ENCODE data around the gene TBC1D2. TPM values are rescaled to one million over a fixed set of nuclear protein-coding genes. Genes with fewer than 3 reads are reported as not detected.

Gene TBC1D2
- total and polyA plus RNA-seq, 2 donors (not counting 3 experiments of a cell fraction or from before 2014, with no cell fraction given) = 3.4 to 4.5 TPM

GRCh38 chr9:98164912-98165311, 90.5 kb downstream of the TBC1D2 start:
- POLR2A ChIA-PET = no interaction called here
- intact Hi-C loops (cut with micrococcal nuclease) = no loop called here
- Histone ChIP-seq H3K4me1 (ENCODE audit: control insufficient read depth, extremely low read depth, insufficient read depth, low read length) (no peaks in the 10 kb centered on the region), H3K9me1 (replicated peaks; ENCODE audit: control insufficient read depth, extremely low read depth, insufficient read depth, low read length) (no peaks in the 10 kb centered on the region), H3K9ac (replicated peaks; ENCODE audit: extremely low read depth, insufficient read depth, low read length) (no peak overlapping the region), H3K79me2 (ENCODE audit: control insufficient read depth, insufficient read depth, low read length) (no peaks in the 10 kb centered on the region), H3K4me3 (replicated peaks in 1 of 3; ENCODE audit: insufficient read depth in 1 of 3, low read depth in 1 of 3, low read length in 3 of 3) (no peak overlapping the region), H2AFZ (ENCODE audit: low read depth, low read length) (no peak overlapping the region), H3K27ac (ENCODE audit: insufficient read depth, low read depth, low read length) (no peak overlapping the region), H3K27me3 (ENCODE audit: control insufficient read depth in 2 of 2, insufficient read depth in 2 of 2, low read length in 2 of 2) (no peaks in the 10 kb centered on the region), H3K4me2 (ENCODE audit: insufficient read depth, low read length) (no peak overlapping the region), H3K9me3 (replicated peaks; ENCODE audit: control insufficient read depth, insufficient read depth, low read length) (no peaks in the 10 kb centered on the region), H4K20me1 (replicated peaks; ENCODE audit: control insufficient read depth, extremely low read depth, insufficient read depth, low read length) (no peaks in the 10 kb centered on the region), H3K36me3 (ENCODE audit: control insufficient read depth in 2 of 2, extremely low read depth in 1 of 2, insufficient read depth in 2 of 2, low read length in 2 of 2) (no peaks in the 10 kb centered on the region)
- FAIRE-seq = no peak
- no peak for DNase-seq (ENCODE audit: low read depth, low spot score)
- CTCF ChIA-PET = interaction anchor here (1.4 kb wide), 1 partner anchor 16 kb away, joined by 3 read pairs; no protein-coding TSS in a partner anchor
- TF ChIP-seq CTCF (IDR thresholded peaks at IDR 0.05; ENCODE audit: extremely low read depth in 1 of 2, insufficient read depth in 1 of 2, low read depth in 1 of 2, low read length in 2 of 2) = no peak
- no peak for TF ChIP-seq GATA2 (IDR thresholded peaks at IDR 0.05; ENCODE audit: insufficient read depth, insufficient read length, low read depth, low read length)
- TF ChIP-seq EZH2 (IDR thresholded peaks at IDR 0.05; ENCODE audit: borderline replicate concordance, low read depth, low read length, severe bottlenecking) = no peak
- no peak for TF ChIP-seq POLR2AphosphoS5 (IDR thresholded peaks at IDR 0.05; ENCODE audit: insufficient read depth, low read depth, low read length)
- no peak for TF ChIP-seq MYC (IDR thresholded peaks at IDR 0.05; ENCODE audit: low read depth, low read length)
- no peak for TF ChIP-seq POLR2A (IDR thresholded peaks at IDR 0.05; ENCODE audit: low read depth, low read length)
- TF ChIP-seq MAX (IDR thresholded peaks at IDR 0.05; ENCODE audit: insufficient read depth, insufficient read length) = no peak
- no peak for TF ChIP-seq JUN (IDR thresholded peaks at IDR 0.05; ENCODE audit: borderline replicate concordance, insufficient read depth, insufficient read length, low read depth)
- no peak for TF ChIP-seq FOS (IDR thresholded peaks at IDR 0.05; ENCODE audit: borderline replicate concordance, insufficient read depth, low read length)
- no TSS peak for BruUV-seq (replicated peaks)
- dilution Hi-C loops (cut with MboI; ENCODE audit: extremely low pct_ligation_motif_present, low sequenced_read_pairs) = no loop called here

Data from endothelial cell of umbilical vein (primary cell).